OCI-LY7 (cell line): ENCODE data around the gene ACOT11.

Experiments used
- CTCF ChIP-seq: fragments of 200-600 bp; sonication (generic); conservative IDR thresholded peaks from 2 replicates; pipeline ENCODE4 v1.5.1; 2014; ENCODE audit warnings: mild to moderate bottlenecking, antibody characterized with exemption, low read length, moderate library complexity, mixed read lengths
- EZH2phosphoT487 ChIP-seq: fragments of 200-600 bp; sonication (generic); IDR thresholded peaks from 2 replicates; pipeline ENCODE4 v1.6.1; 2018; ENCODE audit warnings: low read depth, borderline replicate concordance, mild to moderate bottlenecking, mixed run types, antibody characterized with exemption, low read length, moderate library complexity, mixed read lengths

GRCh38 chr1:54606096-54606989 is 58.3 kb downstream of the ACOT11 start:
- TF ChIP-seq CTCF (no peak), EZH2phosphoT487 (no peak)
